ENCODE measurements around the gene SLF2. TPM values are rescaled to one million over a fixed set of nuclear protein-coding genes. Genes with fewer than 3 reads are reported as not detected.

Gene SLF2
- total RNA-seq, 1 experiment from 2014 or later, result 14.3 TPM

DNA sequence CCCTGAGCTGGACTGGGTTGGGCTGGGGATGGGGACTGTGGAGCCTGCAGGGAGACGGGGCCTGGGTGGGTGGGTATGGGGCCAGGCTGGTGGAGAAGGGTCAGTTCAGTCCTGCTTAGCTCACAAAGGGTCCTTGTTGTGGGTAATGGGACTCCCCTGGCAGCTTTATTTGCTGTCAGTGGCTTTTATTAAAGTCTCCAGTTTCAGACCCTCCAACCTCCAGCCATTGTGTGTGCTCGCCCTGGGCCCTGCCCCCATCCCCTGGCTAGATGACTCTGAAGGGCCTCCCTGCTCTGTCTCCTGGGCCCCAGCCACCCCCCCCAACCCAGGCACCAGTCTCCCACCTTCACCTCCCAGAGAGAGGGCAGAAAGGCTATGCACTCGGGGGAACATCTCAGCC, 44.4 kb upstream of the SLF2 start (continued):
- TF ChIP-seq, protein P1, sequence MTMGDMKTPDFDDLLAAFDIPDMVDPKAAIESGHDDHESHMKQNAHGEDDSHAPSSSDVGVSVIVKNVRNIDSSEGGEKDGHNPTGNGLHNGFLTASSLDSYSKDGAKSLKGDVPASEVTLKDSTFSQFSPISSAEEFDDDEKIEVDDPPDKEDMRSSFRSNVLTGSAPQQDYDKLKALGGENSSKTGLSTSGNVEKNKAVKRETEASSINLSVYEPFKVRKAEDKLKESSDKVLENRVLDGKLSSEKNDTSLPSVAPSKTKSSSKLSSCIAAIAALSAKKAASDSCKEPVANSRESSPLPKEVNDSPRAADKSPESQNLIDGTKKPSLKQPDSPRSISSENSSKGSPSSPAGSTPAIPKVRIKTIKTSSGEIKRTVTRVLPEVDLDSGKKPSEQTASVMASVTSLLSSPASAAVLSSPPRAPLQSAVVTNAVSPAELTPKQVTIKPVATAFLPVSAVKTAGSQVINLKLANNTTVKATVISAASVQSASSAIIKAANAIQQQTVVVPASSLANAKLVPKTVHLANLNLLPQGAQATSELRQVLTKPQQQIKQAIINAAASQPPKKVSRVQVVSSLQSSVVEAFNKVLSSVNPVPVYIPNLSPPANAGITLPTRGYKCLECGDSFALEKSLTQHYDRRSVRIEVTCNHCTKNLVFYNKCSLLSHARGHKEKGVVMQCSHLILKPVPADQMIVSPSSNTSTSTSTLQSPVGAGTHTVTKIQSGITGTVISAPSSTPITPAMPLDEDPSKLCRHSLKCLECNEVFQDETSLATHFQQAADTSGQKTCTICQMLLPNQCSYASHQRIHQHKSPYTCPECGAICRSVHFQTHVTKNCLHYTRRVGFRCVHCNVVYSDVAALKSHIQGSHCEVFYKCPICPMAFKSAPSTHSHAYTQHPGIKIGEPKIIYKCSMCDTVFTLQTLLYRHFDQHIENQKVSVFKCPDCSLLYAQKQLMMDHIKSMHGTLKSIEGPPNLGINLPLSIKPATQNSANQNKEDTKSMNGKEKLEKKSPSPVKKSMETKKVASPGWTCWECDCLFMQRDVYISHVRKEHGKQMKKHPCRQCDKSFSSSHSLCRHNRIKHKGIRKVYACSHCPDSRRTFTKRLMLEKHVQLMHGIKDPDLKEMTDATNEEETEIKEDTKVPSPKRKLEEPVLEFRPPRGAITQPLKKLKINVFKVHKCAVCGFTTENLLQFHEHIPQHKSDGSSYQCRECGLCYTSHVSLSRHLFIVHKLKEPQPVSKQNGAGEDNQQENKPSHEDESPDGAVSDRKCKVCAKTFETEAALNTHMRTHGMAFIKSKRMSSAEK (CRISPR knock-in tag; IDR thresholded peaks at IDR 0.05; ENCODE audit: borderline replicate concordance), result no peak
- TF ChIP-seq ZNF138 (CRISPR knock-in tag; conservative IDR thresholded peaks at IDR 0.05), result no peak

DNA sequence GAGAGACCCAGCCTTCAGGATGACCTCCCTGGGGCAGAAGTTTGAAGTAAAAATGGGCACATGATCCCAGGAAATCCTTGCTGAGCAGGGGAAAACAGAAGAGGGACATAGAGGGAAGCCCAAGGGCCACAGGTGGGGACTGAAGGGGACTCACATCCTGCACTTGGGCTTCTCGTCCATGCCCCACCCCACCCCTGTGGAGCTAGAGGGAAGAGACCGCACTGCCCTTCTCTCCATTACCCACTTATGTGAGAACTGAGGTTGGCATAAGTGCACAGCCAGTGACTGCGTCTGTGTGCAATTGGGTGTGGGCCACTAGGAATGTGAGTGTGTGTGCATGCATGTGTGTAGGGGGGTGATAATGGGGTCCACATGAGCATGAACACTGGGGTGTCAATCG, 43.4 kb upstream of the SLF2 start:
- ChIA-PET POLR2A (no interaction called here), CTCF (interaction anchor here (0.6 to 5.6 kb wide), 2 partner anchors 9 to 89 kb away, joined by 3 to 34 read pairs; no protein-coding TSS in a partner anchor)
- Mint-ChIP-seq H3K4me1 (peaks cover 13% of the 10 kb centered on the region), H3K36me3 (no peaks in the 10 kb centered on the region), H3K4me3 (no peak overlapping the region), H3K9me3 (no peaks in the 10 kb centered on the region), H3K27ac (no peak overlapping the region), H3K27me3 (ENCODE audit: low read depth) (peaks cover 44% of the 10 kb centered on the region)
- ATAC-seq (no peak), DNase-seq (ENCODE audit: low spot score) (no peak)
- no peak for TF ChIP-seq ETV6 (CRISPR knock-in tag; IDR thresholded peaks at IDR 0.05)
- no peak for TF ChIP-seq ZBTB21 (CRISPR knock-in tag; IDR thresholded peaks at IDR 0.05; ENCODE audit: borderline replicate concordance)

DNA sequence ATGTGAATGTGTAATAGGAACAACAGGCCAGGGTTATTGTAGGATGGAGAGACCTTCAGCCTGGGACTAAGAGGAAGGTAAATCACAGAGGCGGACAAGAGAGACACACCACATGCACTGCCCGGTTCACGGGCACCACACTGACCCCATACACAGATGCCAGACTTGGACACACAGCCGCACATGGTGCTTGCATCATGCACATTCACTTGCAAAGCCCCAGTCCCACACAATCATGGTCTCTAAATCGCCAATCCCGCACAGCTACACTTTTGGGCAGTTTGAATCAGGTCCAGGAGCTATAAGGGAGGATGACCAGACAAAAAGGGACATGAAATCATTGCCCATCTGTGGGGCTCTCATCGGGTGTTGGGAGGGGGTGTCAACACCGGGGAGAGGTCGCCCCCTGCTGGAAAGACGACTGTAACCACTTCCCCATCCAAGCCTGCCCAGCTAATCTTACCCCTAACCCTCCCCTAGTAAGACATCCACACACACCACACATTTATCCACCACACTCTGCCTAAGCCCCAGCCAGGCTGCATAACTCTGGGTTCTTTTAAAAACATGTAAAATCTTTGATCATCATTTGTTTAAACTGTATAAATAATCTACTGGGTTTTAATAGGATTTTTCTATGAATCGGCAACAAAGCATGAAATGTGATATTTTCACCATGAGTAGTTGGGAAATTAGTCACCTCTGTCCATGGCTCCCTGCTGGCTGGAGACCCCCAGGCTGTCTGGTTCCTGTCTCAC, 40.5 kb upstream of the SLF2 start:
- Mint-ChIP-seq H3K27ac (no peak overlapping the region), H3K9me3 (no peaks in the 10 kb centered on the region), H3K27me3 (ENCODE audit: low read depth) (peaks cover 37% of the 10 kb centered on the region), H3K4me1 (peaks cover 20% of the 10 kb centered on the region), H3K36me3 (no peaks in the 10 kb centered on the region), H3K4me3 (no peak overlapping the region)
- ChIA-PET POLR2A (interaction anchor here (1.2 kb wide), 1 partner anchor 309 kb away, joined by 3 read pairs; no protein-coding TSS in a partner anchor), CTCF (interaction anchor here (0.6 to 10.2 kb wide), 36 partner anchors 12 to 353 kb away, joined by 3 to 167 read pairs (median 4); partner anchors contain the start of gene PAX2)
- peak; percentile 86 for DNase-seq (ENCODE audit: low spot score)
- ATAC-seq, result peak; percentile 88
- TF ChIP-seq NFATC4 (CRISPR knock-in tag; IDR thresholded peaks at IDR 0.05) (no peak), ESRRA (CRISPR knock-in tag; IDR thresholded peaks at IDR 0.05; ENCODE audit: borderline replicate concordance) (no peak), ZNF121 (CRISPR knock-in tag; IDR thresholded peaks at IDR 0.05) (0 out of 2 replicates have a peak, but pooled peaks have one; percentile 21)
- TF ChIP-seq, protein P2, sequence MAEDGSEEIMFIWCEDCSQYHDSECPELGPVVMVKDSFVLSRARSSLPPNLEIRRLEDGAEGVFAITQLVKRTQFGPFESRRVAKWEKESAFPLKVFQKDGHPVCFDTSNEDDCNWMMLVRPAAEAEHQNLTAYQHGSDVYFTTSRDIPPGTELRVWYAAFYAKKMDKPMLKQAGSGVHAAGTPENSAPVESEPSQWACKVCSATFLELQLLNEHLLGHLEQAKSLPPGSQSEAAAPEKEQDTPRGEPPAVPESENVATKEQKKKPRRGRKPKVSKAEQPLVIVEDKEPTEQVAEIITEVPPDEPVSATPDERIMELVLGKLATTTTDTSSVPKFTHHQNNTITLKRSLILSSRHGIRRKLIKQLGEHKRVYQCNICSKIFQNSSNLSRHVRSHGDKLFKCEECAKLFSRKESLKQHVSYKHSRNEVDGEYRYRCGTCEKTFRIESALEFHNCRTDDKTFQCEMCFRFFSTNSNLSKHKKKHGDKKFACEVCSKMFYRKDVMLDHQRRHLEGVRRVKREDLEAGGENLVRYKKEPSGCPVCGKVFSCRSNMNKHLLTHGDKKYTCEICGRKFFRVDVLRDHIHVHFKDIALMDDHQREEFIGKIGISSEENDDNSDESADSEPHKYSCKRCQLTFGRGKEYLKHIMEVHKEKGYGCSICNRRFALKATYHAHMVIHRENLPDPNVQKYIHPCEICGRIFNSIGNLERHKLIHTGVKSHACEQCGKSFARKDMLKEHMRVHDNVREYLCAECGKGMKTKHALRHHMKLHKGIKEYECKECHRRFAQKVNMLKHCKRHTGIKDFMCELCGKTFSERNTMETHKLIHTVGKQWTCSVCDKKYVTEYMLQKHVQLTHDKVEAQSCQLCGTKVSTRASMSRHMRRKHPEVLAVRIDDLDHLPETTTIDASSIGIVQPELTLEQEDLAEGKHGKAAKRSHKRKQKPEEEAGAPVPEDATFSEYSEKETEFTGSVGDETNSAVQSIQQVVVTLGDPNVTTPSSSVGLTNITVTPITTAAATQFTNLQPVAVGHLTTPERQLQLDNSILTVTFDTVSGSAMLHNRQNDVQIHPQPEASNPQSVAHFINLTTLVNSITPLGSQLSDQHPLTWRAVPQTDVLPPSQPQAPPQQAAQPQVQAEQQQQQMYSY (CRISPR knock-in tag; IDR thresholded peaks at IDR 0.05), result no peak
- TF ChIP-seq, protein P3, sequence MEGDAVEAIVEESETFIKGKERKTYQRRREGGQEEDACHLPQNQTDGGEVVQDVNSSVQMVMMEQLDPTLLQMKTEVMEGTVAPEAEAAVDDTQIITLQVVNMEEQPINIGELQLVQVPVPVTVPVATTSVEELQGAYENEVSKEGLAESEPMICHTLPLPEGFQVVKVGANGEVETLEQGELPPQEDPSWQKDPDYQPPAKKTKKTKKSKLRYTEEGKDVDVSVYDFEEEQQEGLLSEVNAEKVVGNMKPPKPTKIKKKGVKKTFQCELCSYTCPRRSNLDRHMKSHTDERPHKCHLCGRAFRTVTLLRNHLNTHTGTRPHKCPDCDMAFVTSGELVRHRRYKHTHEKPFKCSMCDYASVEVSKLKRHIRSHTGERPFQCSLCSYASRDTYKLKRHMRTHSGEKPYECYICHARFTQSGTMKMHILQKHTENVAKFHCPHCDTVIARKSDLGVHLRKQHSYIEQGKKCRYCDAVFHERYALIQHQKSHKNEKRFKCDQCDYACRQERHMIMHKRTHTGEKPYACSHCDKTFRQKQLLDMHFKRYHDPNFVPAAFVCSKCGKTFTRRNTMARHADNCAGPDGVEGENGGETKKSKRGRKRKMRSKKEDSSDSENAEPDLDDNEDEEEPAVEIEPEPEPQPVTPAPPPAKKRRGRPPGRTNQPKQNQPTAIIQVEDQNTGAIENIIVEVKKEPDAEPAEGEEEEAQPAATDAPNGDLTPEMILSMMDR (IDR thresholded peaks at IDR 0.05), result peak; percentile 76
- TF ChIP-seq, protein P4, sequence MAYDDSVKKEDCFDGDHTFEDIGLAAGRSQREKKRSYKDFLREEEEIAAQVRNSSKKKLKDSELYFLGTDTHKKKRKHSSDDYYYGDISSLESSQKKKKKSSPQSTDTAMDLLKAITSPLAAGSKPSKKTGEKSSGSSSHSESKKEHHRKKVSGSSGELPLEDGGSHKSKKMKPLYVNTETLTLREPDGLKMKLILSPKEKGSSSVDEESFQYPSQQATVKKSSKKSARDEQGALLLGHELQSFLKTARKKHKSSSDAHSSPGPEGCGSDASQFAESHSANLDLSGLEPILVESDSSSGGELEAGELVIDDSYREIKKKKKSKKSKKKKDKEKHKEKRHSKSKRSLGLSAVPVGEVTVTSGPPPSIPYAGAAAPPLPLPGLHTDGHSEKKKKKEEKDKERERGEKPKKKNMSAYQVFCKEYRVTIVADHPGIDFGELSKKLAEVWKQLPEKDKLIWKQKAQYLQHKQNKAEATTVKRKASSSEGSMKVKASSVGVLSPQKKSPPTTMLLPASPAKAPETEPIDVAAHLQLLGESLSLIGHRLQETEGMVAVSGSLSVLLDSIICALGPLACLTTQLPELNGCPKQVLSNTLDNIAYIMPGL (CRISPR knock-in tag; IDR thresholded peaks at IDR 0.05), result no peak

All from WTC11 (cell line).